ENCODE measurements around the gene IGF2R. TPM values are rescaled to one million over a fixed set of nuclear protein-coding genes. Genes with fewer than 3 reads are reported as not detected.
A peak's percentile ranks its signal among the peaks of the same experiment; 100 is the strongest.

IGF2R gene
- total RNA-seq, 1 donor from 2014 or later: 109 TPM

DNA sequence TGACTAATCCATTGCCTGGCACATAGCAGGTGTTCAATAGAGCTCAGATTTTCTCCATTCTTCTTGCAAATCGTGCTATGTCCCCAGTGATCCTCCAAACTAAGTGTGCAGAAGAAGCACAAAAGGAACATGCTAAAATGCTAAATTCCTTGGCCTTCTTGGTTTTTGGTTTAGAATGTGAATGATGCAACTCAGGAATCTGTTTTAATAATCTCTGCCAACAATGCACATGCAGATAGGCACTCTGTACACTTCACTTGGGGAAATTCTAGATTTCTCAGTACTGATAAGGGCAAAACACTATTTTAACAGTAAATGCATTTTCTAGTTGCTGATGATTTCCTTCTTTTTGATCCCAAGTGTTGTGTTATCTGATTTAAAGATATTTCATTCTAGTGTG lies 188.0 kb downstream of the IGF2R start:
- TF ChIP-seq, protein P1, sequence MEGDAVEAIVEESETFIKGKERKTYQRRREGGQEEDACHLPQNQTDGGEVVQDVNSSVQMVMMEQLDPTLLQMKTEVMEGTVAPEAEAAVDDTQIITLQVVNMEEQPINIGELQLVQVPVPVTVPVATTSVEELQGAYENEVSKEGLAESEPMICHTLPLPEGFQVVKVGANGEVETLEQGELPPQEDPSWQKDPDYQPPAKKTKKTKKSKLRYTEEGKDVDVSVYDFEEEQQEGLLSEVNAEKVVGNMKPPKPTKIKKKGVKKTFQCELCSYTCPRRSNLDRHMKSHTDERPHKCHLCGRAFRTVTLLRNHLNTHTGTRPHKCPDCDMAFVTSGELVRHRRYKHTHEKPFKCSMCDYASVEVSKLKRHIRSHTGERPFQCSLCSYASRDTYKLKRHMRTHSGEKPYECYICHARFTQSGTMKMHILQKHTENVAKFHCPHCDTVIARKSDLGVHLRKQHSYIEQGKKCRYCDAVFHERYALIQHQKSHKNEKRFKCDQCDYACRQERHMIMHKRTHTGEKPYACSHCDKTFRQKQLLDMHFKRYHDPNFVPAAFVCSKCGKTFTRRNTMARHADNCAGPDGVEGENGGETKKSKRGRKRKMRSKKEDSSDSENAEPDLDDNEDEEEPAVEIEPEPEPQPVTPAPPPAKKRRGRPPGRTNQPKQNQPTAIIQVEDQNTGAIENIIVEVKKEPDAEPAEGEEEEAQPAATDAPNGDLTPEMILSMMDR (IDR thresholded peaks at IDR 0.05; ENCODE audit: insufficient read depth, low read length, severe bottlenecking): no peak
- no peaks in the 10 kb centered on the region for H3K27me3 ChIP-seq (ENCODE audit: control insufficient read depth, insufficient read depth, low read length)
- DNase-seq (ENCODE audit: low read depth) (no peak), FAIRE-seq (no peak)
- H3K36me3 ChIP-seq (ENCODE audit: control insufficient read depth, insufficient read depth, low read length): no peaks in the 10 kb centered on the region
- H3K4me3 ChIP-seq (ENCODE audit: low read depth, low read length): no peak overlapping the region

GRCh38 chr6:160160450-160160849 lies 191.6 kb downstream of the IGF2R start:
- no peaks in the 10 kb centered on the region for H3K36me3 ChIP-seq (ENCODE audit: control insufficient read depth, insufficient read depth, low read length)

More at GRCh38 chr6:160160450-160160849, 191.6 kb downstream of the IGF2R start:
- TF ChIP-seq, protein P1 (IDR thresholded peaks at IDR 0.05; ENCODE audit: insufficient read depth, low read length, severe bottlenecking): peak; percentile 41
- H3K27me3 ChIP-seq (ENCODE audit: control insufficient read depth, insufficient read depth, low read length): no peaks in the 10 kb centered on the region
- no peak overlapping the region for H3K4me3 ChIP-seq (ENCODE audit: low read depth, low read length)
- DNase-seq (ENCODE audit: low read depth): peak; percentile 73
- FAIRE-seq: no peak

Other genes with a start within 250 kb of the IGF2R start
- 115 and 125 TPM in 2 replicates for gene WTAP, start 241.6 kb upstream of the IGF2R start, total RNA-seq
- 17.5 and 42.9 TPM in 2 replicates for gene ACAT2, start 207.0 kb upstream of the IGF2R start, total RNA-seq
- 150 and 202 TPM in 2 replicates for gene TCP1, start 179.5 kb upstream of the IGF2R start, total RNA-seq
- 59.8 and 63.8 TPM in 2 replicates for gene MRPL18, start 178.6 kb upstream of the IGF2R start, total RNA-seq
- 0.13 and 0.26 TPM in 2 replicates for gene PNLDC1, start 168.8 kb upstream of the IGF2R start, total RNA-seq
- not detected in 2 replicates for gene MAS1, start 78.1 kb upstream of the IGF2R start, total RNA-seq
- gene SLC22A1, start 152.7 kb downstream of the IGF2R start, total RNA-seq: under 0.01 and 1.3 TPM in 2 replicates